ENCODE measurements around the gene SNX6. TPM values are rescaled to one million over a fixed set of nuclear protein-coding genes. Genes with fewer than 3 reads are reported as not detected.
"Not testable (repeated sequence)": the region's sequence is repeated elsewhere in the genome, so short reads cannot be mapped to it uniquely, and the experiment has no call there.

SNX6 gene
- total RNA-seq, 1 donor, result 233 TPM

GRCh38 chr14:34569750-34570149 lies 60.2 kb downstream of the SNX6 start:
- no peak for DNase-seq (ENCODE audit: low read depth)
- no peak for TF ChIP-seq CTCF (IDR thresholded peaks at IDR 0.05; ENCODE audit: insufficient read depth, low read depth, low read length)
- H3K4me3 ChIP-seq (ENCODE audit: low read depth, low read length), result no peak overlapping the region

- H3K4me3 ChIP-seq (ENCODE audit: low read depth, low read length), result no peak overlapping the region
- TF ChIP-seq CTCF (IDR thresholded peaks at IDR 0.05; ENCODE audit: insufficient read depth, low read depth, low read length), result no peak
- DNase-seq (ENCODE audit: low read depth), result no peak
These were observed 61.1 kb downstream of the SNX6 start for GRCh38 chr14:34568803-34569202.

GRCh38 chr14:34562776-34563150 lies 67.2 kb downstream of the SNX6 start:
- H3K4me3 ChIP-seq (ENCODE audit: low read depth, low read length), result no peak overlapping the region
- TF ChIP-seq CTCF (IDR thresholded peaks at IDR 0.05; ENCODE audit: insufficient read depth, low read depth, low read length), result no peak
- no peak for DNase-seq (ENCODE audit: low read depth)

- H3K4me3 ChIP-seq (ENCODE audit: low read depth, low read length); DNase-seq (ENCODE audit: low read depth): not testable (repeated sequence)
These were observed 67.7 kb downstream of the SNX6 start for GRCh38 chr14:34562037-34562775.

GRCh38 chr14:34556498-34556829 lies 73.5 kb downstream of the SNX6 start:
- not testable (repeated sequence) for H3K4me3 ChIP-seq (ENCODE audit: low read depth, low read length); DNase-seq (ENCODE audit: low read depth)

- DNase-seq (ENCODE audit: low read depth); H3K4me3 ChIP-seq (ENCODE audit: low read depth, low read length): not testable (repeated sequence)
These were observed 74.1 kb downstream of the SNX6 start for GRCh38 chr14:34555583-34556497.

GRCh38 chr14:34554540-34555250 lies 75.3 kb downstream of the SNX6 start:
- DNase-seq (ENCODE audit: low read depth), result no peak
- no peak overlapping the region for H3K4me3 ChIP-seq (ENCODE audit: low read depth, low read length)
- no peak for TF ChIP-seq CTCF (IDR thresholded peaks at IDR 0.05; ENCODE audit: insufficient read depth, low read depth, low read length)

GRCh38 chr14:34549276-34549966 lies 80.5 kb downstream of the SNX6 start:
- DNase-seq (ENCODE audit: low read depth), result not testable (repeated sequence)

More at GRCh38 chr14:34549276-34549966, 80.5 kb downstream of the SNX6 start:
- H3K4me3 ChIP-seq (ENCODE audit: low read depth, low read length), result not testable (repeated sequence)

Data from fibroblast of villous mesenchyme (primary cell).